ENCODE results near the gene TGM2. TPM values are rescaled to one million over a fixed set of nuclear protein-coding genes. Genes with fewer than 3 reads are reported as not detected.

The TGM2 gene
- polyA plus RNA-seq, 2 of the 4 experiments (the other 2 are of a cell fraction), result 173 to 441 TPM

- no peak for ATAC-seq
- H3K4me2 ChIP-seq, result no peak overlapping the region
- no peak for TF ChIP-seq RAD21 (conservative IDR thresholded peaks at IDR 0.05 in 1 of 2, IDR thresholded peaks at IDR 0.05 in 1 of 2)
- TF ChIP-seq RARB (CRISPR knock-in tag; IDR thresholded peaks at IDR 0.05), result no peak
- TF ChIP-seq MAZ (IDR thresholded peaks at IDR 0.05; ENCODE audit: borderline replicate concordance, low read depth, low read length), result no peak
- TF ChIP-seq MAFK (IDR thresholded peaks at IDR 0.05; ENCODE audit: partially characterized antibody), result no peak
- TF ChIP-seq CTCF (IDR thresholded peaks at IDR 0.05), result no peak
- TF ChIP-seq HEYL (CRISPR knock-in tag; IDR thresholded peaks at IDR 0.05), result no peak
- TF ChIP-seq ZC3H11A (IDR thresholded peaks at IDR 0.05), result no peak
- DNase-seq (ENCODE audit: low read depth in 1 of 2, low spot score in 1 of 2), result no peak
- no peaks in the 10 kb centered on the region for H3K9me3 ChIP-seq
- H3K27ac ChIP-seq, result peak overlapping the region in 1 of 2 experiments; percentile 51; a peak in 1 of 6 replicates
- POLR2A ChIA-PET, result no interaction called here
- CTCF ChIA-PET, result interaction anchor here (1.8 to 19.7 kb wide), 5 partner anchors 22 to 137 kb away, joined by 6 to 350 read pairs (median 9); no protein-coding TSS in a partner anchor
- no peak overlapping the region for H3K4me3 ChIP-seq
- H3K4me1 ChIP-seq, result peaks cover 25% of the 10 kb centered on the region
- FAIRE-seq, result no peak
- WGBS (ENCODE audit: missing lambda C conversion rate), result 50% methylated on average over 5 of the region's 5 CpGs
Measured at GRCh38 chr20:38194971-38195504, 30.0 kb upstream of the TGM2 start.

DNA sequence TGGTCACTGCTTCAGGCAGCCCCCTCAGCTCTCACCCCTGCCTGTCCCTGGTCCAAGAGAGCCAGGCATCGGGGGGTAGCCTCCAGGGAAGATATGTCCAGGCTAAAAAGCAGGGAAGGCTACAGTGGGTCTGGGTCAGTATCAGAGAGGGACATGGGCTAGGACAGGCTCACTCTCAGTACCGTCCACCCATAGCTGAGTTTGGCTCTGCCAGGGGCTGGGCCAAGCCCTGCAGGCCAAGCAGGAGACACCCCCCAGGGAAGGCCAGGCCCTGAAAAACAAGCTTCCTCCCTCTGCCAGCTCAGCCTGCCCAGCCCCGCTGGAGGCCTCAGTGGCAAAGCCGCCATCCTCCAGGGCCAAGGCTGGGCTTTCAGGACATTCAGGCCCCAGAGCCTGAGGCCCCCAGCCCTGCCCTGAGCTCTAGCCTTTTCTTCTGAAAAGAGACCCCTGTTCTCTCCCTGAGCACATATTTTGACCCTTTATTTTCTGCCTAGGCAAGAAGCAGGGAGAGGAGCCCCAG, 28.6 kb upstream of the TGM2 start:
- 76% methylated on average over 3 of the region's 4 CpGs for WGBS (ENCODE audit: missing lambda C conversion rate)

GRCh38 chr20:38192323-38192885, 27.3 kb upstream of the TGM2 start:
- ATAC-seq (no peak), FAIRE-seq (no peak), DNase-seq (ENCODE audit: low read depth in 1 of 2, low spot score in 1 of 2) (no peak)
- POLR2A ChIA-PET, result no interaction called here
- Histone ChIP-seq H3K9me3 (no peaks in the 10 kb centered on the region), H3K4me1 (peaks cover 31% of the 10 kb centered on the region), H3K27ac (peak overlapping the region; percentile 33 to 58; a peak in 3 of 6 replicates), H3K4me3 (no peak overlapping the region), H3K4me2 (no peak overlapping the region)
- CTCF ChIA-PET, result interaction anchor here (0.9 to 19.7 kb wide), 4 partner anchors 9 to 135 kb away, joined by 3 to 350 read pairs (median 6); no protein-coding TSS in a partner anchor
- TF ChIP-seq ESRRA (IDR thresholded peaks at IDR 0.05; ENCODE audit: borderline replicate concordance, low read length) (no peak), POLR2A (IDR thresholded peaks at IDR 0.05; ENCODE audit: low read length) (no peak), NFE2L2 (conservative IDR thresholded peaks at IDR 0.05; ENCODE audit: low read length) (no peak), MAFK (IDR thresholded peaks at IDR 0.05; ENCODE audit: partially characterized antibody) (no peak), RFX5 (IDR thresholded peaks at IDR 0.05) (no peak), CHD2 (IDR thresholded peaks at IDR 0.05; ENCODE audit: low read length, partially characterized antibody) (no peak), RCOR1 (IDR thresholded peaks at IDR 0.05; ENCODE audit: low read depth, low read length) (no peak), RNF2 (IDR thresholded peaks at IDR 0.05; ENCODE audit: borderline replicate concordance, low read depth) (no peak)
- TF ChIP-seq, protein P1, sequence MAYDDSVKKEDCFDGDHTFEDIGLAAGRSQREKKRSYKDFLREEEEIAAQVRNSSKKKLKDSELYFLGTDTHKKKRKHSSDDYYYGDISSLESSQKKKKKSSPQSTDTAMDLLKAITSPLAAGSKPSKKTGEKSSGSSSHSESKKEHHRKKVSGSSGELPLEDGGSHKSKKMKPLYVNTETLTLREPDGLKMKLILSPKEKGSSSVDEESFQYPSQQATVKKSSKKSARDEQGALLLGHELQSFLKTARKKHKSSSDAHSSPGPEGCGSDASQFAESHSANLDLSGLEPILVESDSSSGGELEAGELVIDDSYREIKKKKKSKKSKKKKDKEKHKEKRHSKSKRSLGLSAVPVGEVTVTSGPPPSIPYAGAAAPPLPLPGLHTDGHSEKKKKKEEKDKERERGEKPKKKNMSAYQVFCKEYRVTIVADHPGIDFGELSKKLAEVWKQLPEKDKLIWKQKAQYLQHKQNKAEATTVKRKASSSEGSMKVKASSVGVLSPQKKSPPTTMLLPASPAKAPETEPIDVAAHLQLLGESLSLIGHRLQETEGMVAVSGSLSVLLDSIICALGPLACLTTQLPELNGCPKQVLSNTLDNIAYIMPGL (CRISPR knock-in tag; IDR thresholded peaks at IDR 0.05; ENCODE audit: borderline replicate concordance), result no peak
- WGBS (ENCODE audit: missing lambda C conversion rate), result 82% methylated on average over 9 of the region's 9 CpGs

More for the DNA sequence above, 28.6 kb upstream of the TGM2 start:
- Histone ChIP-seq H3K4me1 (peaks cover 25% of the 10 kb centered on the region), H3K27ac (peak overlapping the region in 1 of 2 experiments; percentile 9; a peak in 1 of 6 replicates), H3K9me3 (no peaks in the 10 kb centered on the region), H3K4me3 (no peak overlapping the region), H3K4me2 (no peak overlapping the region)
- no peak for ATAC-seq
- CTCF ChIA-PET, result interaction anchor here (1.0 to 19.7 kb wide), 4 partner anchors 8 to 29 kb away, joined by 3 to 350 read pairs (median 4); no protein-coding TSS in a partner anchor
- POLR2A ChIA-PET, result no interaction called here
- TF ChIP-seq CBX2 (IDR thresholded peaks at IDR 0.05; ENCODE audit: borderline replicate concordance, low read depth) (no peak), ZC3H11A (IDR thresholded peaks at IDR 0.05) (no peak), HDAC2 (IDR thresholded peaks at IDR 0.05) (no peak), ZNF302 (CRISPR knock-in tag; IDR thresholded peaks at IDR 0.05) (no peak), KDM1A (IDR thresholded peaks at IDR 0.05; ENCODE audit: low read depth) (no peak), PHF8 (IDR thresholded peaks at IDR 0.05; ENCODE audit: borderline replicate concordance, low read depth) (no peak), MYC (IDR thresholded peaks at IDR 0.05; ENCODE audit: borderline replicate concordance, low read length) (no peak), MAFK (IDR thresholded peaks at IDR 0.05; ENCODE audit: partially characterized antibody) (no peak), JUN (IDR thresholded peaks at IDR 0.05) (no peak), HEYL (CRISPR knock-in tag; IDR thresholded peaks at IDR 0.05) (no peak), BHLHE40 (IDR thresholded peaks at IDR 0.05; ENCODE audit: low read depth, low read length) (no peak), NR3C1 (IDR thresholded peaks at IDR 0.05) (no peak)
- TF ChIP-seq, protein P2, sequence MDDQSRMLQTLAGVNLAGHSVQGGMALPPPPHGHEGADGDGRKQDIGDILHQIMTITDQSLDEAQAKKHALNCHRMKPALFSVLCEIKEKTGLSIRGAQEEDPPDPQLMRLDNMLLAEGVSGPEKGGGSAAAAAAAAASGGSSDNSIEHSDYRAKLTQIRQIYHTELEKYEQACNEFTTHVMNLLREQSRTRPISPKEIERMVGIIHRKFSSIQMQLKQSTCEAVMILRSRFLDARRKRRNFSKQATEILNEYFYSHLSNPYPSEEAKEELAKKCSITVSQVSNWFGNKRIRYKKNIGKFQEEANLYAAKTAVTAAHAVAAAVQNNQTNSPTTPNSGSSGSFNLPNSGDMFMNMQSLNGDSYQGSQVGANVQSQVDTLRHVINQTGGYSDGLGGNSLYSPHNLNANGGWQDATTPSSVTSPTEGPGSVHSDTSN (IDR thresholded peaks at IDR 0.05), result no peak
- no peak for FAIRE-seq
- no peak for DNase-seq (ENCODE audit: low read depth in 1 of 2, low spot score in 1 of 2)
